GM13977 (cell line): ENCODE results near the gene NNMT.
A peak's percentile ranks its signal among the peaks of the same experiment; 100 is the strongest.

Source experiments
- DNase-seq: peaks from one replicate; pipeline ENCODE4 v3.0.0; 2012; ENCODE audit warnings: low spot score
- CTCF ChIP-seq: IDR thresholded peaks from 2 replicates; pipeline ENCODE4 v1.5.1; 2012; ENCODE audit warnings: mild to moderate bottlenecking, control low read depth; ENCODE audit not compliant: insufficient read depth; ENCODE audit errors: extremely low read depth, missing control alignments
- in situ Hi-C: fragments of 300-500 bp; cut with MboI; formaldehyde crosslinking; loops from one replicate; pipeline ENCODE4 v1.12.0; 2022; ENCODE audit warnings: low sequenced_read_pairs, low pct_unique_long_range_greater_than_20kb, mixed read lengths, inconsistent platforms; ENCODE audit not compliant: unreplicated experiment

NNMT gene

DNA sequence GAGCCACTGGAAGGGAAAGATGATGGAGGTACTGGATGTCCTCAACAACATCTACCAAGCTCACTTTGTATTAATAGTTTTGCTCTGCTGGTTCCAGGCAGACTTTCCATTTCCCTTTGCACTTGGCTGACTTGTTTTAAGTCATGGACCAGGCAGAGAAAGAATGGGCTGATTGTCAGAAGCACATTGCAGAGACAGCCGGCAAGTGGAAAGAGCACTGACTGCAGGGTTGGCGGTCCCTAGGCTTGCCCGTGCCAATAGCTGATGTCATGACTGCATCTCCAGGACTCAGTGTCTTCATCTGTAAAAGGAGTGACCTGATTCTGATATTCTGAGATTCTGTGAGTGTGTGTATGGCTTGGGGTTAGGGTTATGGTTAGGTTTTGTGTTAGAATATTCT is 20.9 kb upstream of the NNMT start:
- no peak for TF ChIP-seq CTCF
- DNase-seq: no peak
- in situ Hi-C loops: no loop called here

GRCh38 chr11:114276077-114276476 is 20.1 kb upstream of the NNMT start:
- TF ChIP-seq CTCF: no peak
- DNase-seq: no peak
- in situ Hi-C loops: no loop called here

- in situ Hi-C loops: no loop called here
- no peak for TF ChIP-seq CTCF
- no peak for DNase-seq
These were observed 18.4 kb upstream of the NNMT start for GRCh38 chr11:114277637-114278341.

DNA sequence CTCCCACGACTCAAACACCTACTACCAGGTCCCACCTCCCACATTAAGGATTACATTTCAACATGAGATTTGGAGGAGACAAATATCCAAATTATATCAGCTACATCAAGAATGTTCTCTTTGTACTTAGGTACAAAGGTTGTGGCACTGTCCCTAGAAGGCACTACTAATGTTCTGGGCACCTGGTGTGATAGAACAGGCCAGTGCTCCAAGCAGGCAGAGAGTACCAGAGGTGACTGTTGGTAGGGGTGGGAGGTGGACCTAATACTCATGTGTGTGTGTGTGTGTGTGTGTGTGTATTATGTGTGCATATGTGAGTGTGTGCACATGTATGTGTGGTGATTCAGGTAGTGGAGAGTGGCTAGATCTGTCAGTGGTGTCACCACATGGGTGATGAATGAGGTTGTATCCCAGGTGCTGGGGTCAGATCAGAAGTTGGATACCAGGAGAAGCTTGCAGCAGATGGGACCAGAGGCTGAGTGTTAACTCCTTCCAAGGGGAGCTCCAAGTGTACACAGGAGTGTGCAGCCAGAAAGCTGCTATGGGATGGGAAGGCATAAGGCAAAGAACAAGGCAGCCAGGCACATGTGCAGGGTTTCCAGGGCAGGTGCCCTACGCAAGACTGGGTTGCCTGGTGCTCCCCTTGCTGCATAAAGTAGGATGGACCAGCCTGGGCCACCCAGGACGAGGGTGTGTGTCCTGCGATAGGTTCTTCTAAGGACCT is 17.7 kb upstream of the NNMT start:
- no peak for TF ChIP-seq CTCF
- DNase-seq: no peak
- in situ Hi-C loops: no loop called here

- DNase-seq: no peak
- TF ChIP-seq CTCF: no peak
- in situ Hi-C loops: no loop called here
These were observed 16.2 kb upstream of the NNMT start for GRCh38 chr11:114279792-114280546.

DNA sequence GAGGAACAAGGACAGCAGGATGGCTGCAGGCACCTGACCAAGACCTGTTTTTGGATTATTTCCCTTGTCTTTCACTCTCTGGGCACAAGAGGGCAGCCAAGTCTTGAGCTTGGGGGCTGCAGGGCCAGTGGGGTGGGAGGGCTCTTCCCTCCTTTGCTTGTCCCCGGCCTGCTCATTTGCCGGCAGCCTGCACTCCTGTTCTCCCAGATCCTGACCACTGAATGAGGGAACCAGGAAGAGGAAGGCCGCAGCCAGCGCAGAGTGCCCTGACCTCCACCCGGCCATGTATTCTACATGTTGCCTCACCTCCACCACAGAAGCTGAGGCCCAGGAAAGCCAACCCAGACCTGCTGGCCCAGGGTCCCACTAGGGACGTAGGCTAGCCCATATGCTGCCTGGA is 15.5 kb upstream of the NNMT start:
- TF ChIP-seq CTCF: peak; percentile 56
- DNase-seq: no peak
- in situ Hi-C loops: no loop called here
